ENCODE data around the gene CXCR6.

GRCh38 chr3:45947361-45947760, 4.1 kb downstream of the CXCR6 start:
- TF ChIP-seq EP300 (IDR thresholded peaks at IDR 0.05) = no peak
- TF ChIP-seq TFCP2L1 (CRISPR knock-in tag; IDR thresholded peaks at IDR 0.05) = no peak
- TF ChIP-seq CTCF (IDR thresholded peaks at IDR 0.05) = no peak
- TF ChIP-seq KDM1A (IDR thresholded peaks at IDR 0.05; ENCODE audit: low read depth) = no peak
- TF ChIP-seq, protein P1, sequence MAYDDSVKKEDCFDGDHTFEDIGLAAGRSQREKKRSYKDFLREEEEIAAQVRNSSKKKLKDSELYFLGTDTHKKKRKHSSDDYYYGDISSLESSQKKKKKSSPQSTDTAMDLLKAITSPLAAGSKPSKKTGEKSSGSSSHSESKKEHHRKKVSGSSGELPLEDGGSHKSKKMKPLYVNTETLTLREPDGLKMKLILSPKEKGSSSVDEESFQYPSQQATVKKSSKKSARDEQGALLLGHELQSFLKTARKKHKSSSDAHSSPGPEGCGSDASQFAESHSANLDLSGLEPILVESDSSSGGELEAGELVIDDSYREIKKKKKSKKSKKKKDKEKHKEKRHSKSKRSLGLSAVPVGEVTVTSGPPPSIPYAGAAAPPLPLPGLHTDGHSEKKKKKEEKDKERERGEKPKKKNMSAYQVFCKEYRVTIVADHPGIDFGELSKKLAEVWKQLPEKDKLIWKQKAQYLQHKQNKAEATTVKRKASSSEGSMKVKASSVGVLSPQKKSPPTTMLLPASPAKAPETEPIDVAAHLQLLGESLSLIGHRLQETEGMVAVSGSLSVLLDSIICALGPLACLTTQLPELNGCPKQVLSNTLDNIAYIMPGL (CRISPR knock-in tag; IDR thresholded peaks at IDR 0.05; ENCODE audit: borderline replicate concordance) = no peak
- no peak for TF ChIP-seq FOSB (CRISPR knock-in tag; IDR thresholded peaks at IDR 0.05)
- no peak for TF ChIP-seq POLR2A (IDR thresholded peaks at IDR 0.05; ENCODE audit: low read length)
- no peak for TF ChIP-seq PBX3 (IDR thresholded peaks at IDR 0.05)
- TF ChIP-seq NFE2L2 (conservative IDR thresholded peaks at IDR 0.05; ENCODE audit: low read length) = peak; percentile 75
- no peak for TF ChIP-seq MAX (IDR thresholded peaks at IDR 0.05)
